ENCODE data around the gene PHC2. TPM values are rescaled to one million over a fixed set of nuclear protein-coding genes. Genes with fewer than 3 reads are reported as not detected.

The PHC2 gene
- total RNA-seq, 2 donors from 2014 or later: 60.6 to 74.8 TPM

GRCh38 chr1:33435096-33435820, 4.4 kb upstream of the PHC2 start:
- H3K36me3 ChIP-seq: no peaks in the 10 kb centered on the region
- no peak for DNase-seq
- TF ChIP-seq CTCF (IDR thresholded peaks at IDR 0.05): no peak
- no peak overlapping the region for H3K27ac ChIP-seq
- H3K4me1 ChIP-seq: no peaks in the 10 kb centered on the region
- no peak overlapping the region for H3K4me3 ChIP-seq
- no peaks in the 10 kb centered on the region for H3K9me3 ChIP-seq
- no peak overlapping the region for H3K9ac ChIP-seq (ENCODE audit: low read depth in 2 of 2, low read length in 2 of 2)
- no peaks in the 10 kb centered on the region for H3K27me3 ChIP-seq
- intact Hi-C loops (cut with DNase I): no loop called here

- intact Hi-C loops (cut with DNase I): no loop called here
- DNase-seq: no peak
- peaks cover under 1% of the 10 kb centered on the region for H3K27me3 ChIP-seq
- no peaks in the 10 kb centered on the region for H3K9me3 ChIP-seq
- peaks cover 3% of the 10 kb centered on the region for H3K4me1 ChIP-seq
- no peak for TF ChIP-seq CTCF (IDR thresholded peaks at IDR 0.05)
- no peak overlapping the region for H3K4me3 ChIP-seq
- no peak overlapping the region for H3K9ac ChIP-seq (ENCODE audit: low read depth in 2 of 2, low read length in 2 of 2)
- H3K27ac ChIP-seq: peak overlapping the region; percentile 17
- H3K36me3 ChIP-seq: no peaks in the 10 kb centered on the region
Observed at GRCh38 chr1:33434363-33434750, 3.5 kb upstream of the PHC2 start.

- H3K27ac ChIP-seq: peak overlapping the region; percentile 17
- no peak overlapping the region for H3K9ac ChIP-seq (ENCODE audit: low read depth in 2 of 2, low read length in 2 of 2)
- intact Hi-C loops (cut with DNase I): no loop called here
- peaks cover 3% of the 10 kb centered on the region for H3K4me1 ChIP-seq
- peak; percentile 54 for DNase-seq
- no peaks in the 10 kb centered on the region for H3K36me3 ChIP-seq
- H3K9me3 ChIP-seq: no peaks in the 10 kb centered on the region
- H3K27me3 ChIP-seq: peaks cover 4% of the 10 kb centered on the region
- H3K4me3 ChIP-seq: no peak overlapping the region
- no peak for TF ChIP-seq CTCF (IDR thresholded peaks at IDR 0.05)
Observed at GRCh38 chr1:33433509-33434362, 2.8 kb upstream of the PHC2 start.

GRCh38 chr1:33429856-33430691, 821 bp downstream of the PHC2 start:
- Histone ChIP-seq H3K4me1 (peaks cover 3% of the 10 kb centered on the region), H3K9ac (ENCODE audit: low read depth in 2 of 2, low read length in 2 of 2) (peak overlapping the region; percentile 21 to 77), H3K4me3 (peak overlapping the region; percentile 78), H3K9me3 (no peaks in the 10 kb centered on the region), H3K27me3 (peaks cover 4% of the 10 kb centered on the region), H3K27ac (no peak overlapping the region), H3K36me3 (no peaks in the 10 kb centered on the region)
- intact Hi-C loops (cut with DNase I): no loop called here
- TF ChIP-seq CTCF (IDR thresholded peaks at IDR 0.05): no peak
- no peak for DNase-seq

- Histone ChIP-seq H3K4me3 (no peak overlapping the region), H3K4me1 (peaks cover 3% of the 10 kb centered on the region), H3K9ac (ENCODE audit: low read depth in 2 of 2, low read length in 2 of 2) (no peak overlapping the region), H3K27me3 (peaks cover 4% of the 10 kb centered on the region), H3K9me3 (no peaks in the 10 kb centered on the region), H3K27ac (no peak overlapping the region), H3K36me3 (no peaks in the 10 kb centered on the region)
- no peak for TF ChIP-seq CTCF (IDR thresholded peaks at IDR 0.05)
- no peak for DNase-seq
- intact Hi-C loops (cut with DNase I): no loop called here
Observed at GRCh38 chr1:33429332-33429731, 1.6 kb downstream of the PHC2 start.

Measured in colonic mucosa (tissue), 4 donors.